ENCODE data around the gene PDGFRA.

PDGFRA gene

DNA sequence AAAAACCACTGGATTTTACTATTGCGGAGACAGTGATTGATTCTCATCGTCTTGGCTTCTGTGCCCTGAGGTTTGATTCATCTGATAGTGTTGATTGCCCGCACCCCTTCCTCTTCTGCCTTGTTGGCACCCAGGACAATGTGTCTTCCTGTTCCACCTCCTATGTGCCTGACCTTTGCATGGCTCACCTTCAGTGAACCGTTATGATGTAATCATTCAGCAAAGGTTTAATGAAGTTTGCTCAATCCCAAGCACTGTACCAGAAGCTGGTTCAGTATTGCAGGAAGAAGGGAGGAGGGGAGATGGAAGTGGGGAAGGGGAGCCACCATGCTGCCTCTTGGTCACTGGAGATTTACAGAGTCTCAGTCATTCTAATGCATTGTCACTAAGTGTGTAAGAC lies 36.3 kb downstream of the PDGFRA start:
- TF ChIP-seq, protein P1, sequence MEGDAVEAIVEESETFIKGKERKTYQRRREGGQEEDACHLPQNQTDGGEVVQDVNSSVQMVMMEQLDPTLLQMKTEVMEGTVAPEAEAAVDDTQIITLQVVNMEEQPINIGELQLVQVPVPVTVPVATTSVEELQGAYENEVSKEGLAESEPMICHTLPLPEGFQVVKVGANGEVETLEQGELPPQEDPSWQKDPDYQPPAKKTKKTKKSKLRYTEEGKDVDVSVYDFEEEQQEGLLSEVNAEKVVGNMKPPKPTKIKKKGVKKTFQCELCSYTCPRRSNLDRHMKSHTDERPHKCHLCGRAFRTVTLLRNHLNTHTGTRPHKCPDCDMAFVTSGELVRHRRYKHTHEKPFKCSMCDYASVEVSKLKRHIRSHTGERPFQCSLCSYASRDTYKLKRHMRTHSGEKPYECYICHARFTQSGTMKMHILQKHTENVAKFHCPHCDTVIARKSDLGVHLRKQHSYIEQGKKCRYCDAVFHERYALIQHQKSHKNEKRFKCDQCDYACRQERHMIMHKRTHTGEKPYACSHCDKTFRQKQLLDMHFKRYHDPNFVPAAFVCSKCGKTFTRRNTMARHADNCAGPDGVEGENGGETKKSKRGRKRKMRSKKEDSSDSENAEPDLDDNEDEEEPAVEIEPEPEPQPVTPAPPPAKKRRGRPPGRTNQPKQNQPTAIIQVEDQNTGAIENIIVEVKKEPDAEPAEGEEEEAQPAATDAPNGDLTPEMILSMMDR (IDR thresholded peaks at IDR 0.05; ENCODE audit: low read length, missing control alignments), result no peak
- no peak for DNase-seq (ENCODE audit: low read depth)
- H3K4me3 ChIP-seq (replicated peaks; ENCODE audit: low read depth, low read length), result no peak overlapping the region

- peak; percentile 35 for DNase-seq (ENCODE audit: low read depth)
- TF ChIP-seq, protein P1 (IDR thresholded peaks at IDR 0.05; ENCODE audit: low read length, missing control alignments), result no peak
- no peak overlapping the region for H3K4me3 ChIP-seq (replicated peaks; ENCODE audit: low read depth, low read length)
Measured at GRCh38 chr4:54268151-54268550, 39.1 kb downstream of the PDGFRA start.

- H3K4me3 ChIP-seq (replicated peaks; ENCODE audit: low read depth, low read length), result no peak overlapping the region
- TF ChIP-seq, protein P1 (IDR thresholded peaks at IDR 0.05; ENCODE audit: low read length, missing control alignments), result no peak
- DNase-seq (ENCODE audit: low read depth), result no peak
Measured at GRCh38 chr4:54271464-54271863, 42.4 kb downstream of the PDGFRA start.

- no peak for DNase-seq (ENCODE audit: low read depth)
Measured at GRCh38 chr4:54272051-54272450, 43.0 kb downstream of the PDGFRA start.

DNA sequence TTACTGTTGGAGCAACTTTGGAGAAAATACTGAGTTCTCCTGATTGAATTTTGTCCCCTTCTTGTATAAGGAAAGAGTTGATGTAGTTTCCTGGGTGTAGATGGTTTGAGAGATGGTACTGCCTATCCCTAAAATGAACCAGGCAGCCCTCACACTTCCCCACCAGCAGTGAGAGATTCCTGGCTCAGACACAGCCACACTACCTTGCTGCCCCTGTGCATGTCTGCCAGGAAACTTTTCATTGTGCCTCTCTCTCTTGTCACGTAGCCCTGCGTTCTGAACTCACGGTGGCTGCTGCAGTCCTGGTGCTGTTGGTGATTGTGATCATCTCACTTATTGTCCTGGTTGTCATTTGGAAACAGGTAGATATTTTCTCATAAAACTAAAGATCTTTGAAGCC lies 45.2 kb downstream of the PDGFRA start:
- no peak overlapping the region for H3K4me3 ChIP-seq (replicated peaks; ENCODE audit: low read depth, low read length)
- DNase-seq (ENCODE audit: low read depth), result no peak
- TF ChIP-seq, protein P1 (IDR thresholded peaks at IDR 0.05; ENCODE audit: low read length, missing control alignments), result no peak

More at GRCh38 chr4:54272051-54272450, 43.0 kb downstream of the PDGFRA start:
- TF ChIP-seq, protein P1 (IDR thresholded peaks at IDR 0.05; ENCODE audit: low read length, missing control alignments), result no peak
- no peak overlapping the region for H3K4me3 ChIP-seq (replicated peaks; ENCODE audit: low read depth, low read length)

DNA sequence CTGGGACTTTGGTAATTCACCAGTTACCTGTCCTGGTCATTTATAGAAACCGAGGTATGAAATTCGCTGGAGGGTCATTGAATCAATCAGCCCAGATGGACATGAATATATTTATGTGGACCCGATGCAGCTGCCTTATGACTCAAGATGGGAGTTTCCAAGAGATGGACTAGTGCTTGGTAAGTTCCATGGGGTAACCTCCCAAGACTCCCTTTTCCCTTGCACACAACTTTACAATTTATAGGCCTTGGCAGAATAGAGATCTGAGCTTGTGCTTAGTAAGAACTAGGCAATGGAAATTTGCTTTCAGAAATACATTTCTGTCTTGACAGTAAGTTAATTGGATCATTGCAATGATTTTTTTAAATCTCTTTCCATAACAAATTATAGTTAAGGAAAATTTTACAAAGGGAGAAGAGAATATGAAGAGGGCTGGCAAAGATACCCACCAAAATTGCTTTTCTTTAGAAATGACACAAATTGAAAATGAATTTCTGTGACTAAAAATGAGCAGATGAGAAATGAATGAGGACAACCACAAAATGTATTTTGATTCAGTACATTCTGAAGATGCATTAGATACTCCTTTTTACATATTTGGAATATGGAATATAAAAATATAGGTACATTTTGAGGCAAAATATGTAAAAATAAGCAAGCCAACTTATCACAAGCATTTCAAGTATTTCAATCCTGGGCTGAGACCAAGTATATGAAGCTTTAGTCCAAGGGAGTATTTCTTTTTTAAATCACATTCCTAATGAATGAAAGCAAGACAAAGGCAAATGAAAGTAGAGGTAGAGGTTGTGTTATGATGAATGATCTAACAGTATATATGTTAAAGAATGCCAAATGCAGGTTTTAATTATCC lies 45.9 kb downstream of the PDGFRA start:
- H3K4me3 ChIP-seq (replicated peaks; ENCODE audit: low read depth, low read length), result no peak overlapping the region
- no peak for DNase-seq (ENCODE audit: low read depth)
- TF ChIP-seq, protein P1 (IDR thresholded peaks at IDR 0.05; ENCODE audit: low read length, missing control alignments), result no peak
